Parathyroid adenoma (tissue), 2 donors: Measurements from ENCODE around the gene ECHDC3.

Experiments used
- H2AFZ ChIP-seq: fragments of 300-600 bp; sonication (generic); one replicate; pipeline ENCODE4 v1.7.0; 2017; ENCODE audit warnings: antibody characterized with exemption, mild to moderate bottlenecking
- H3K27ac ChIP-seq: fragments of 300-600 bp; sonication (generic); one replicate; pipeline ENCODE4 v1.7.0; 2017
- H3K27me3 ChIP-seq: fragments of 300-600 bp; sonication (generic); one replicate; pipeline ENCODE4 v1.7.0; 2017; ENCODE audit warnings: low read length; ENCODE audit not compliant: control insufficient read depth, insufficient read depth
- H3K36me3 ChIP-seq: fragments of 300-600 bp; sonication (generic); one replicate; pipeline ENCODE4 v1.7.0; 2017; ENCODE audit warnings: low read length; ENCODE audit not compliant: control insufficient read depth, insufficient read depth
- H3K4me1 ChIP-seq: fragments of 300-600 bp; sonication (generic); one replicate; pipeline ENCODE4 v1.7.0; 2017; ENCODE audit warnings: control low read depth
- H3K4me2 ChIP-seq: fragments of 300-600 bp; sonication (generic); one replicate; pipeline ENCODE4 v1.7.0; 2017; ENCODE audit warnings: low read length
- H3K4me3 ChIP-seq: fragments of 300-600 bp; sonication (generic); one replicate; pipeline ENCODE4 v1.7.0; 2017; ENCODE audit warnings: low read depth, low read length
- H3K79me2 ChIP-seq: fragments of 300-600 bp; sonication (generic); one replicate; pipeline ENCODE4 v1.7.0; 2017; ENCODE audit warnings: control low read depth
- H3K9ac ChIP-seq: fragments of 300-600 bp; sonication (generic); one replicate; pipeline ENCODE4 v1.7.0; 2017; ENCODE audit warnings: mild to moderate bottlenecking
- H3K9me3 ChIP-seq: fragments of 300-600 bp; sonication (generic); one replicate; pipeline ENCODE4 v1.7.0; 2017; ENCODE audit warnings: low read length; ENCODE audit not compliant: control insufficient read depth
- TF ChIP-seq, protein P1 (sequence below): fragments of 300-600 bp; sonication (generic); IDR thresholded peaks from one replicate; pipeline ENCODE4 v1.7.0; 2017; ENCODE audit warnings: antibody characterized with exemption, mild to moderate bottlenecking
- donor health status: primary hyperparathyroidism.

Gene ECHDC3

GRCh38 chr10:11702264-11702663 lies 39.9 kb upstream of the ECHDC3 start:
- Histone ChIP-seq H2AFZ (no peak overlapping the region), H3K4me2 (no peak overlapping the region), H3K27ac (no peak overlapping the region), H3K9me3 (no peaks in the 10 kb centered on the region), H3K79me2 (no peaks in the 10 kb centered on the region), H3K9ac (no peak overlapping the region), H3K4me3 (no peak overlapping the region), H3K4me1 (no peaks in the 10 kb centered on the region), H3K36me3 (no peaks in the 10 kb centered on the region), H3K27me3 (no peaks in the 10 kb centered on the region)
- TF ChIP-seq, protein P1, sequence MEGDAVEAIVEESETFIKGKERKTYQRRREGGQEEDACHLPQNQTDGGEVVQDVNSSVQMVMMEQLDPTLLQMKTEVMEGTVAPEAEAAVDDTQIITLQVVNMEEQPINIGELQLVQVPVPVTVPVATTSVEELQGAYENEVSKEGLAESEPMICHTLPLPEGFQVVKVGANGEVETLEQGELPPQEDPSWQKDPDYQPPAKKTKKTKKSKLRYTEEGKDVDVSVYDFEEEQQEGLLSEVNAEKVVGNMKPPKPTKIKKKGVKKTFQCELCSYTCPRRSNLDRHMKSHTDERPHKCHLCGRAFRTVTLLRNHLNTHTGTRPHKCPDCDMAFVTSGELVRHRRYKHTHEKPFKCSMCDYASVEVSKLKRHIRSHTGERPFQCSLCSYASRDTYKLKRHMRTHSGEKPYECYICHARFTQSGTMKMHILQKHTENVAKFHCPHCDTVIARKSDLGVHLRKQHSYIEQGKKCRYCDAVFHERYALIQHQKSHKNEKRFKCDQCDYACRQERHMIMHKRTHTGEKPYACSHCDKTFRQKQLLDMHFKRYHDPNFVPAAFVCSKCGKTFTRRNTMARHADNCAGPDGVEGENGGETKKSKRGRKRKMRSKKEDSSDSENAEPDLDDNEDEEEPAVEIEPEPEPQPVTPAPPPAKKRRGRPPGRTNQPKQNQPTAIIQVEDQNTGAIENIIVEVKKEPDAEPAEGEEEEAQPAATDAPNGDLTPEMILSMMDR: no peak

GRCh38 chr10:11704092-11704491 lies 38.1 kb upstream of the ECHDC3 start:
- Histone ChIP-seq H3K4me1 (no peaks in the 10 kb centered on the region), H3K9me3 (no peaks in the 10 kb centered on the region), H3K4me2 (no peak overlapping the region), H3K4me3 (no peak overlapping the region), H2AFZ (no peak overlapping the region), H3K36me3 (no peaks in the 10 kb centered on the region), H3K27me3 (no peaks in the 10 kb centered on the region), H3K9ac (no peak overlapping the region), H3K79me2 (no peaks in the 10 kb centered on the region), H3K27ac (no peak overlapping the region)
- TF ChIP-seq, protein P1: no peak

DNA sequence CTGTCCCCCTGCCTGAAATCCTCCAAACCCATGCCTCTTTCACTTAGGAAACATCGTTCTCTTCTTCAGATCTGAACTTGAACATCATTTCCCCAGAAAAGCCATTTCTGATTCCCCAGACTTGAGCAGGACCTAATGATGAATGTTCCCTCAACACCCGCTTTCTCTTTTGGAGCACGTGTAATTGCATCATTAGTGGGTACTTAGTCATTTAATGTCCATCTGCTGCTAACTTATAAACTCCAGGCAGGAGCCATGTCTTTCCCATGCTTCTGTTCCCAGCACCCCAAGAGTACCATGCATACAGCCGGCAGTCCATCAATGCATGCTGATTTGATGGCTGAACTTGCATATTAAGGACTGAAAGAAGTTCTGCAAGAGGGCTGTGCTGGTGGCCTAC lies 36.5 kb upstream of the ECHDC3 start:
- Histone ChIP-seq H3K9me3 (no peaks in the 10 kb centered on the region), H3K79me2 (no peaks in the 10 kb centered on the region), H3K4me1 (no peaks in the 10 kb centered on the region), H2AFZ (no peak overlapping the region), H3K27ac (no peak overlapping the region), H3K4me3 (no peak overlapping the region), H3K9ac (no peak overlapping the region), H3K27me3 (no peaks in the 10 kb centered on the region), H3K36me3 (no peaks in the 10 kb centered on the region), H3K4me2 (no peak overlapping the region)
- TF ChIP-seq, protein P1: no peak

DNA sequence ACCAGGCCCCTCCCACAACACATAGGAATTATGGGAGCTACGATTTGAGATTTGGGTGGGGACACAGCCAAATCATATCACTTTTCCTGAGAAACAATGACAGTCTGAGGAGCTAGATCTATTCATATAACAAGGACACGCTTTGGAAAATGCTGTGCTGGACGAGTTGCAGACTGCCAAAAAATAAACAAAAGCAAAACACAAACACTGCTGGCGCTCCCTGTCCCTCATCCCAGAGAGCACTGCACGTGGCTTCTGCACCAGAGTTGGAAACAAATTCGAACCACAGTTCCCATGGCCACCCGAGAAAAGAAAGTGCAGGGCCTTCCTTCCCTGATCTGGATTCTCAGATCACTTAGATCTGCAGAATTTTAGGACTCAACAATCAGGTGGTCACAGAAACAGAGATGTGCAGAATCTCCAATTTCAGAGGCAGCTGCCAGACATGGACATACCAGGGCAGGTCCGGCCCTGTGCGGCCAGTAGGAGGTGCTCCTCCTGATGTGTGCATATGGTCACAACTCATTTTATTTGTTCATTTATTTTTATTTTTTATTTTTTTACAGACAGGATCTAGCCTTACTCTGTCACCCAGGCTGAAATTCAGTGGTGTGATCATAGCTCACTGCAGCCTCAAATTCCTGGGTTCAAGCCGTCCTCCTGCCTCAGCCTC lies 35.2 kb upstream of the ECHDC3 start:
- TF ChIP-seq, protein P1: no peak
- Histone ChIP-seq H3K27me3 (no peaks in the 10 kb centered on the region), H3K4me3 (no peak overlapping the region)

More for the DNA sequence above, 35.2 kb upstream of the ECHDC3 start:
- H2AFZ ChIP-seq: no peak overlapping the region
- no peaks in the 10 kb centered on the region for H3K79me2 ChIP-seq
- no peak overlapping the region for H3K9ac ChIP-seq
- no peak overlapping the region for H3K4me2 ChIP-seq
- no peaks in the 10 kb centered on the region for H3K36me3 ChIP-seq
- no peaks in the 10 kb centered on the region for H3K9me3 ChIP-seq
- no peaks in the 10 kb centered on the region for H3K4me1 ChIP-seq
- H3K27ac ChIP-seq: no peak overlapping the region
